ENCODE measurements around the gene TMEM86B.

TMEM86B gene

DNA sequence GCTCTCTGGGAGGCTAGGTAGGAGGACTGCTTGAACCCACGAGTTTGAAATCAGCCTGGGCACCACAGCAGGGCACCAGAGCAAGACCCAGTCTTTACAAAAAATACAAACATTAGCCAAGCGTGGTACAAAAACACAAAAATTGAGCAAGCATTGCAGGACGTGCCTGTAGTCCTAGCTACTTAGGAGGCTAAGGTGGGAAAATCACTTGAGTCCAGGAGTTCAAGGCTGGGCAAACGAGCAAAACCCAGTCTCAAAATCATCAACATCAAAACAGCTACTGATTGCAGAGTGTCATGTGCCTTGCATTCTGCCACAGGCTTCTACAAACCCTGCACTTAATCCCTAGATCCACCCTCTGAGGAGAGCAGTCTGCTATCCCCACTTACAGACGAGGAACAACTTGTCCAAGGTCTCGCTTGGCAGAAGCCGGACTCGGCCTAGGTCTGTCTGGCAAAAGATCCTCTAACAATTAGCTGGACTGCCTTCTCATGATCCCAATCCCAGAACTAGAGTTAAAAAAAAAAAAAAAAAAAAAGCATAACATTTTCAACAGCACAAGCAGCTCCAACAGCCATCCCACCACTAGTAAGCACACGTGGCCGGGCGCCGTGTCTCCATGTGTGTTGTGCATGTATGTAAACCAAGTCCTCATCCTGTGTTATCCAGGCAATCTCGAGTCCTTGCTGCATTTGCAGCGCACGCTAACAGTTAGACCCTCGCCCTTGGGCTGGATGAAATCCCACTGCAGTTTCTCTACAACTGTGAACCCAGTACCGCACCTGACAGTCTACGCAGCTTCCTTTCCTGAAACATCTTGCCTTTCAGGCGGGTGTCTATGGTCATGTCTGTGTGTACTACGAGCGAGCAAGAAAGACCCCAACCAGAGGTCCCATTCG is 28.2 kb upstream of the TMEM86B start:
- no peak for DNase-seq

GRCh38 chr19:55255618-55256423 is 27.3 kb upstream of the TMEM86B start:
- no peak for DNase-seq

- no peak for DNase-seq
These were observed 26.0 kb upstream of the TMEM86B start for GRCh38 chr19:55254625-55254977.

GRCh38 chr19:55253842-55254624 is 25.5 kb upstream of the TMEM86B start:
- DNase-seq = peak; percentile 73

- DNase-seq = no peak
These were observed 24.4 kb upstream of the TMEM86B start for GRCh38 chr19:55252760-55253663.

- no peak for DNase-seq
These were observed 22.9 kb upstream of the TMEM86B start for GRCh38 chr19:55251341-55252081.

- DNase-seq = no peak
These were observed 21.9 kb upstream of the TMEM86B start for GRCh38 chr19:55250262-55251036.

- no peak for DNase-seq
These were observed 21.3 kb upstream of the TMEM86B start for GRCh38 chr19:55249841-55250240.

GRCh38 chr19:55248704-55249103 is 20.1 kb upstream of the TMEM86B start:
- no peak for DNase-seq

GRCh38 chr19:55248166-55248675 is 19.7 kb upstream of the TMEM86B start:
- DNase-seq = no peak

- DNase-seq = no peak
These were observed 19.1 kb upstream of the TMEM86B start for GRCh38 chr19:55247621-55248099.

DNA sequence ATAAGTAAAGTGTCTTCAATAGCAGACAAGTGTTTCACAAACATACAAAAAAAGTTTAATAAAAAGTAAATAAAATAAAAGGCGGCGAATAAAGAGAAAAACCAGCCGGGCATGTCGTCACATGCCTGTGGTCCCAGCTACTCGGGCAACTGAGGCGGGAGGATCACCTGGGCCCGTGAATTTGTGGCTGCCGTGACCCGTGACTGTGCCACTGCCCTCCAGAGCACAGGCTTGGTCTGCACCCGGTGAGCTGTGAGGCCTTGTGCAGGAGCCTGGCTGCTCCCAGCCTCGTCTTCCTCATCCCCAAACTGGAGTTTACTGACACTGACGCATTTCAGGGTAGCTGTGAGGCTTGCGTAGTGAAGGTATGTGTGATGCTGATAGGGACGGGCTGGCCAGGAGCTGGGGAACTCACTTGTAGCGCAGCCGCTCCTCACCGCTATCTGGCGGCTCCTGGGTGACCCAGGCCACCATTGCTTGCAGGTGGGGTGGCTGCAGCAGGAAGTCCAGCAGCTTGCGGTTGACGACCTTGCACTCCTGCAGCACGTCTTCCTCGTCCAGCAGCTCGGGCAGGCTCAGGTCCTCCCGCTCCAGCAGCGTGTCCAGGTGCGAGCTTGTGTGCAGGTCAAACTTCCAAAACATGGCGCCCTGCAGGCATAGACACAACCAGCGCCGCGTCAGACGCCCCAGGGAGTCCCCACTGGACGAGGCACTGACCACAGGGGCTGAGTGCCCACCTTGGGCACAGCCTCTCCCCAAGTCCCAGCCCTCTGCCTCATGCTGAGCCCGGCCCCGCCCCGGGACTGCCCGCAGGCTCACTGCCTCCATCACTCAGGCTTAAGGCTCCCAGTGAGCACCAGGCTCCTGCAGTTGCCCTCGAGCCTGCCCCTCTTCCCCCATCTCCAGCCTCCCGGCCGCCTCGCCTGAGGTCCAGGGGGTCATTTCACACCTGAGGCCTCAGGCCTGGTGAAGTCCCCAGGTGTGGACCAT is 18.2 kb upstream of the TMEM86B start:
- no peak for DNase-seq

GRCh38 chr19:55245236-55245904 is 16.8 kb upstream of the TMEM86B start:
- no peak for DNase-seq

GRCh38 chr19:55244004-55244680 is 15.6 kb upstream of the TMEM86B start:
- no peak for DNase-seq

- DNase-seq = no peak
These were observed 14.0 kb upstream of the TMEM86B start for GRCh38 chr19:55242517-55242916.

DNA sequence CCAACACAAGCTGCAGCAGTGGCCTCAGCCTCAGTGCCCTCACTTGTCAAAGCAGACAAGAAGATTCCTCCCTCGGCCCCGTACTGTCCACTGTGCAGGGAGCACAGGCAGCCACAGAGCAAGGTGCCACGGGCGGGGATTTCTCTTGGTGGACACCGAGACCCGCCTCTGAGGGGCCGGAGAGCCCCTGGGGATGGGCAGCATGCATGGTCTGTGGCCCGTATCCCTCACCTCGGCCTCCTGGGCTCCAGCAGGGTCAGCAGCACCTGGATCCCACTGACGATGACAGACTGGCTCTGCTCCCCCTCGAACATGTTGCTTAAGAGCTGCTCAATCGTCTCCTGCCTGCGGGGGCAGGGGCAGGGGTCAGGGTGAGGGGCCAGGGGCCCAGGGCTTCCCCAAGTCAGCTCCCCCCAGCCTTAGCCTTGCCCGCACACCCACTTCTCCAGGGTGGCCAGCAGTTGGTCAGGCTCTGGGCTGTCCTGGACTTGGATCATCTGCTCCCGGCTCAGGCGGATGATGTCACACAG is 13.4 kb upstream of the TMEM86B start:
- DNase-seq = no peak

DNA sequence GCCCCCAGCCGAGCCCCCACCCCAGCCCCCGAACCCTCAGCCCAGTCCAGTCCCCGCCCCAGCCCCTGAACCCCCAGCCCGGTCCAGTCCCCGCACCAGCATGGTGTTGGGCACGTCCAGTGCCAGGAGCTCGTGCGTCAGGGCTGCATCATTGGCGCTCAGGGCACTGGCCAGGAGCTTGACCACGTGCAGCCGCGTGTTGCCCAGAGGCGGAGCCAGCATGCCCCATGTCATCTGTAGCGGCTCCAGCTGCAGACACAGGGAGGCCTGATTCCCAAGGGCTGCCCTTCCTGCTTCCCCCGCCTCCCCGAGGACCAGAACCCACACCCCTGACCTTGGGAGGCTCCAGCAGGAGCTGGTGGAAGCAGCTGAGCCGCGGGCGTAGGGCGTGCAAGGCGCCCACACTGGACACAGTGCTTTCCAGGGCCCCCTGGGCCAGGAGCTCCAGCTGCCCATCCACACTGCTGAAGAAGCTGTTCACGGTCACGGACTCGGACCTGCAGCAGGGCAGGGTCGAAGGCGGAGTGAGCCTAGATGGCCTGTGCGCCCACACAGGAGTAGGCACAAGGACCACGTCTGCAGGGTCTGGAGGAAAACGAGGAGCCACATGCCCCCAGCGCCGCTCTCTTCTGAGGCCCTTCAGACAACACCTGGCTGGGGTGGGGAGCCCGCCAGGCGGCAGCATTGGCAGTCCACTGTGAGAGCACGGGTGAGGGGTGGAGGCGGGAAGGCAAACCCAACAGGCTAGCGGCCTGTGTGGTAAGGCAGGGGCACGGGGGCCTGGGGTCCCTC is 12.8 kb upstream of the TMEM86B start:
- no peak for DNase-seq

Measured in SIG-M5 (cell line).